Effector memory CD8-positive, alpha-beta T cell (primary cell): ENCODE data around the gene POLR3A.

Experiments
- ATAC-seq: fragments of 150-1000 bp; cut with Tn5 transposase; replicated peaks from 2 replicates; pipeline ENCODE4 v1.10.0; 2021; ENCODE audit warnings: mild to moderate bottlenecking, moderate library complexity
- DNase-seq, 3 experiments: peaks; one replicate each; pipeline ENCODE4 v3.0.0; 2021
- H3K27ac Mint-ChIP-seq, 2 donors: one replicate each; pipeline ENCODE4 v1.8.0; 2022; ENCODE audit warnings: mild to moderate bottlenecking in 2 of 2, mixed read lengths in 2 of 2, moderate library complexity in 2 of 2
- H3K27me3 Mint-ChIP-seq, 2 donors: one replicate each; pipeline ENCODE4 v1.8.0; 2022; ENCODE audit warnings: mixed read lengths in 2 of 2
- H3K36me3 Mint-ChIP-seq: one replicate; pipeline ENCODE4 v1.8.0; 2022; ENCODE audit warnings: mild to moderate bottlenecking, moderate library complexity, mixed read lengths; ENCODE audit not compliant: insufficient read depth
- H3K4me1 Mint-ChIP-seq, 2 donors: one replicate each; pipeline ENCODE4 v1.8.0; 2022; ENCODE audit warnings: low read depth in 2 of 2, mixed read lengths in 2 of 2
- H3K4me3 Mint-ChIP-seq, 2 donors: one replicate each; pipeline ENCODE4 v1.8.0; 2022; ENCODE audit warnings: mild to moderate bottlenecking in 2 of 2, mixed read lengths in 2 of 2, moderate library complexity in 2 of 2
- H3K9me3 Mint-ChIP-seq, 2 donors: one replicate each; pipeline ENCODE4 v1.8.0; 2022; ENCODE audit warnings: mixed read lengths in 2 of 2

POLR3A gene

GRCh38 chr10:78042752-78043104, 13.4 kb upstream of the POLR3A start:
- Mint-ChIP-seq H3K9me3 (no peaks in the 10 kb centered on the region), H3K36me3 (peaks cover 45% of the 10 kb centered on the region), H3K27me3 (no peaks in the 10 kb centered on the region), H3K27ac (peak overlapping the region in 1 of 2 donors; percentile 23), H3K4me1 (peaks cover 35 to 36% of the 10 kb centered on the region in 2 donors), H3K4me3 (no peak overlapping the region)
- DNase-seq (no peak), ATAC-seq (no peak)

GRCh38 chr10:78042058-78042751, 12.9 kb upstream of the POLR3A start:
- no peak for DNase-seq
- H3K27me3 Mint-ChIP-seq, result no peaks in the 10 kb centered on the region
- H3K9me3 Mint-ChIP-seq, result no peaks in the 10 kb centered on the region
- H3K27ac Mint-ChIP-seq, result peak overlapping the region in 1 of 2 donors; percentile 23
- H3K4me1 Mint-ChIP-seq, result peaks cover 33 to 35% of the 10 kb centered on the region in 2 donors
- no peak overlapping the region for H3K4me3 Mint-ChIP-seq
- H3K36me3 Mint-ChIP-seq, result peaks cover 50% of the 10 kb centered on the region
- no peak for ATAC-seq

GRCh38 chr10:78041170-78042057, 12.1 kb upstream of the POLR3A start:
- no peak overlapping the region for H3K4me3 Mint-ChIP-seq
- no peaks in the 10 kb centered on the region for H3K27me3 Mint-ChIP-seq
- H3K9me3 Mint-ChIP-seq, result no peaks in the 10 kb centered on the region
- peaks cover 58% of the 10 kb centered on the region for H3K36me3 Mint-ChIP-seq
- peaks cover 32 to 42% of the 10 kb centered on the region in 2 donors for H3K4me1 Mint-ChIP-seq
- ATAC-seq (no peak), DNase-seq (no peak)
- H3K27ac Mint-ChIP-seq, result peak overlapping the region in 1 of 2 donors; percentile 69

- Mint-ChIP-seq H3K27me3 (no peaks in the 10 kb centered on the region), H3K4me1 (peaks cover 47 to 58% of the 10 kb centered on the region in 2 donors), H3K4me3 (no peak overlapping the region), H3K36me3 (peaks cover 75% of the 10 kb centered on the region), H3K27ac (no peak overlapping the region), H3K9me3 (no peaks in the 10 kb centered on the region)
- ATAC-seq (no peak), DNase-seq (no peak)
These were observed 10.4 kb upstream of the POLR3A start for GRCh38 chr10:78039743-78040142.

GRCh38 chr10:78038791-78039547, 9.7 kb upstream of the POLR3A start:
- Mint-ChIP-seq H3K36me3 (peaks cover 81% of the 10 kb centered on the region), H3K9me3 (no peaks in the 10 kb centered on the region), H3K27ac (no peak overlapping the region)

GRCh38 chr10:78038105-78038504, 8.8 kb upstream of the POLR3A start:
- H3K27ac Mint-ChIP-seq, result peak overlapping the region in 1 of 2 donors; percentile 75
- ATAC-seq, result no peak

More at GRCh38 chr10:78038791-78039547, 9.7 kb upstream of the POLR3A start:
- Mint-ChIP-seq H3K4me1 (peaks cover 46 to 65% of the 10 kb centered on the region in 2 donors), H3K27me3 (no peaks in the 10 kb centered on the region), H3K4me3 (no peak overlapping the region)
- DNase-seq (no peak), ATAC-seq (no peak)

GRCh38 chr10:78035933-78036583, 6.7 kb upstream of the POLR3A start:
- ATAC-seq, result no peak
- Mint-ChIP-seq H3K4me3 (peak overlapping the region; percentile 1 to 80), H3K36me3 (peaks cover 76% of the 10 kb centered on the region), H3K27ac (peak overlapping the region; percentile 38 to 75), H3K9me3 (no peaks in the 10 kb centered on the region), H3K4me1 (peaks cover 39 to 59% of the 10 kb centered on the region in 2 donors), H3K27me3 (no peaks in the 10 kb centered on the region)
- no peak for DNase-seq

More at GRCh38 chr10:78038105-78038504, 8.8 kb upstream of the POLR3A start:
- Mint-ChIP-seq H3K4me3 (no peak overlapping the region), H3K9me3 (no peaks in the 10 kb centered on the region), H3K4me1 (peaks cover 46 to 66% of the 10 kb centered on the region in 2 donors), H3K27me3 (no peaks in the 10 kb centered on the region), H3K36me3 (peaks cover 84% of the 10 kb centered on the region)
- no peak for DNase-seq

- no peaks in the 10 kb centered on the region for H3K9me3 Mint-ChIP-seq
- H3K36me3 Mint-ChIP-seq, result peaks cover 72% of the 10 kb centered on the region
- DNase-seq, result no peak
- H3K4me3 Mint-ChIP-seq, result peak overlapping the region; percentile 1 to 80
- no peaks in the 10 kb centered on the region for H3K27me3 Mint-ChIP-seq
- ATAC-seq, result no peak
- peaks cover 34 to 53% of the 10 kb centered on the region in 2 donors for H3K4me1 Mint-ChIP-seq
- peak overlapping the region; percentile 38 to 75 for H3K27ac Mint-ChIP-seq
These were observed 6.1 kb upstream of the POLR3A start for GRCh38 chr10:78035437-78035836.

- Mint-ChIP-seq H3K36me3 (peaks cover 68% of the 10 kb centered on the region), H3K27me3 (no peaks in the 10 kb centered on the region), H3K27ac (peak overlapping the region; percentile 86 to 95), H3K4me3 (peak overlapping the region; percentile 80 to 86), H3K9me3 (no peaks in the 10 kb centered on the region), H3K4me1 (peaks cover 34 to 54% of the 10 kb centered on the region in 2 donors)
- DNase-seq (no peak), ATAC-seq (no peak)
These were observed 5.7 kb upstream of the POLR3A start for GRCh38 chr10:78035025-78035424.

GRCh38 chr10:78033637-78034470, 4.5 kb upstream of the POLR3A start, which contains the start of gene RPS24:
Gene RPS24, plus strand, starts transcription at chr10:78033863. Its CDS starts 39 bp downstream, at chr10:78033902.
- Mint-ChIP-seq H3K4me3 (peak within 1 kb of the TSS; percentile 80 to 86), H3K4me1 (peaks cover 36 to 55% of the 10 kb centered on the region in 2 donors), H3K27me3 (no peaks in the 10 kb centered on the region), H3K27ac (peak within 1 kb of the TSS; percentile 86 to 95), H3K9me3 (no peaks in the 10 kb centered on the region), H3K36me3 (peaks cover 67% of the 10 kb centered on the region)
- DNase-seq, result peak; percentile 94 to 95 (median 95)
- peak; percentile 78 for ATAC-seq

- peak overlapping the region; percentile 86 to 95 for H3K27ac Mint-ChIP-seq
These were observed 4.0 kb upstream of the POLR3A start for GRCh38 chr10:78033387-78033636.

More at GRCh38 chr10:78033387-78033636, 4.0 kb upstream of the POLR3A start:
- Mint-ChIP-seq H3K4me1 (peaks cover 39 to 57% of the 10 kb centered on the region in 2 donors), H3K4me3 (peak overlapping the region; percentile 80 to 86), H3K9me3 (no peaks in the 10 kb centered on the region), H3K36me3 (peaks cover 67% of the 10 kb centered on the region), H3K27me3 (no peaks in the 10 kb centered on the region)
- no peak for ATAC-seq
- DNase-seq, result no peak
